ENCODE data around the gene LRRC38. TPM values are rescaled to one million over a fixed set of nuclear protein-coding genes. Genes with fewer than 3 reads are reported as not detected.

The LRRC38 gene
- total and polyA plus RNA-seq, 2 of the 8 experiments (the other 6 are each of a cell fraction or from before 2014, with no cell fraction given), result 0.17 to 0.63 TPM

GRCh38 chr1:13494712-13495111 is 19.1 kb downstream of the LRRC38 start:
- Histone ChIP-seq H3K9ac (replicated peaks in 1 of 4; ENCODE audit: extremely low read depth in 1 of 4, low read depth in 3 of 4, low read length in 3 of 4) (no peak overlapping the region), H3K9me3 (ENCODE audit: insufficient read depth in 2 of 2, low read depth in 1 of 2, low read length in 1 of 2) (peaks cover 0 to 11% of the 10 kb centered on the region in 2 experiments; a peak in 3 of 4 replicates), H4K8ac (ENCODE audit: extremely low read depth, insufficient read depth, low read length) (peak overlapping the region; percentile 5; the same call in 1 of the 2 replicates), H2AFZ (ENCODE audit: low read length) (no peak overlapping the region), H3K27ac (ENCODE audit: low read depth, low read length) (no peak overlapping the region), H3K23me2 (ENCODE audit: low read depth, low read length) (no peaks in the 10 kb centered on the region), H2BK12ac (ENCODE audit: low read depth, low read length) (no peak overlapping the region), H3K36me3 (ENCODE audit: control insufficient read depth in 2 of 4, insufficient read depth in 4 of 4, low read length in 3 of 4) (no peaks in the 10 kb centered on the region), H2BK15ac (ENCODE audit: low read length) (peak overlapping the region; percentile 8; the same call in 1 of the 2 replicates), H2BK20ac (ENCODE audit: low read length) (no peak overlapping the region), H2BK5ac (ENCODE audit: low read depth, low read length) (no peak overlapping the region), H3K79me1 (ENCODE audit: low read depth, low read length) (no peaks in the 10 kb centered on the region), H4K5ac (ENCODE audit: insufficient read length, low read depth, low read length) (no peak overlapping the region), H3K4me3 (ENCODE audit: extremely low read depth in 1 of 4, insufficient read depth in 2 of 4, low read depth in 3 of 4, low read length in 4 of 4) (no peak overlapping the region), H3K23ac (ENCODE audit: insufficient read length) (no peak overlapping the region), H3K56ac (replicated peaks; ENCODE audit: insufficient read length, low read depth, low read length) (no peak overlapping the region), H2BK120ac (replicated peaks; ENCODE audit: low read depth, low read length) (no peak overlapping the region), H3K27me3 (replicated peaks in 1 of 4; ENCODE audit: control insufficient read depth in 3 of 4, extremely low read depth in 1 of 4, insufficient read depth in 3 of 4, low read length in 3 of 4) (no peaks in the 10 kb centered on the region; a peak in 1 of 7 replicates), H3K4ac (replicated peaks; ENCODE audit: insufficient read length, low read depth, low read length) (peak overlapping the region; percentile 53), H4K91ac (replicated peaks; ENCODE audit: insufficient read length, low read length) (no peak overlapping the region), H3K79me2 (ENCODE audit: control insufficient read depth in 1 of 2, insufficient read depth in 2 of 2, low read length in 2 of 2) (no peaks in the 10 kb centered on the region), H3K4me2 (ENCODE audit: insufficient read depth in 1 of 2, low read depth in 2 of 2, low read length in 2 of 2) (no peak overlapping the region), H2AK5ac (ENCODE audit: low read depth, low read length) (no peak overlapping the region), H3K4me1 (replicated peaks in 1 of 4; ENCODE audit: control insufficient read depth in 3 of 4, insufficient read depth in 4 of 4, low read length in 3 of 4) (peaks cover 0 to 3% (median 0%) of the 10 kb centered on the region in 4 experiments; a peak in 1 of 7 replicates), H4K20me1 (replicated peaks in 1 of 2; ENCODE audit: control insufficient read depth in 1 of 2, insufficient read depth in 2 of 2, low read length in 2 of 2) (no peaks in the 10 kb centered on the region), H3K18ac (ENCODE audit: extremely low read depth, low read length) (no peak overlapping the region), H3K14ac (ENCODE audit: insufficient read length) (no peak overlapping the region)
- WGBS, 2 experiments (ENCODE audit: extremely low coverage in 1 of 2, insufficient coverage in 1 of 2, insufficient read length in 1 of 2, insufficient replicate concordance in 2 of 2, low coverage in 1 of 2, low lambda C conversion rate in 2 of 2, missing lambda C conversion rate in 1 of 2), result 91% methylated on average over 6 of the region's 6 CpGs; no CpG with 5 or more reads in 1 of the 2 experiments
- FAIRE-seq, result no peak
- CTCF ChIA-PET (ENCODE audit: partially characterized antibody), result interaction anchor here (0.7 to 1.0 kb wide), 2 partner anchors 22 to 95 kb away, joined by 3 to 4 read pairs; no protein-coding TSS in a partner anchor
- no peak for DNase-seq (ENCODE audit: low read depth in 1 of 2, low spot score in 2 of 2)
- POLR2A ChIA-PET (ENCODE audit: partially characterized antibody), result interaction anchor here (1.1 kb wide), 1 partner anchor 20 kb away, joined by 3 read pairs; no protein-coding TSS in a partner anchor
- TF ChIP-seq ATF2 (IDR thresholded peaks at IDR 0.05; ENCODE audit: low read length) (no peak), RAD21 (IDR thresholded peaks at IDR 0.05 in 1 of 2, conservative IDR thresholded peaks at IDR 0.05 in 1 of 2; ENCODE audit: low read depth in 2 of 2, low read length in 2 of 2) (no peak), CEBPB (IDR thresholded peaks at IDR 0.05; ENCODE audit: low read depth, low read length) (no peak), CTBP2 (IDR thresholded peaks at IDR 0.05; ENCODE audit: borderline replicate concordance, insufficient read depth, insufficient read length, low read length) (no peak), SIN3A (conservative IDR thresholded peaks at IDR 0.05 in 1 of 2, IDR thresholded peaks at IDR 0.05 in 1 of 2; ENCODE audit: low read depth in 1 of 2, low read length in 2 of 2) (no peak), HDAC6 (IDR thresholded peaks at IDR 0.05; ENCODE audit: low read depth, low read length) (no peak), RFX5 (IDR thresholded peaks at IDR 0.05; ENCODE audit: borderline replicate concordance, low read depth, low read length) (no peak), FOSL1 (IDR thresholded peaks at IDR 0.05; ENCODE audit: insufficient read depth, low read depth, low read length) (no peak), POLR2AphosphoS5 (IDR thresholded peaks at IDR 0.05; ENCODE audit: low read depth, low read length) (no peak), BACH1 (IDR thresholded peaks at IDR 0.05; ENCODE audit: low read length) (no peak), MAX (IDR thresholded peaks at IDR 0.05) (no peak)
